ENCODE measurements around the gene HS3ST2. TPM values are rescaled to one million over a fixed set of nuclear protein-coding genes. Genes with fewer than 3 reads are reported as not detected.

HS3ST2 gene
- total RNA-seq, 6 experiments from 2014 or later: not detected

DNA sequence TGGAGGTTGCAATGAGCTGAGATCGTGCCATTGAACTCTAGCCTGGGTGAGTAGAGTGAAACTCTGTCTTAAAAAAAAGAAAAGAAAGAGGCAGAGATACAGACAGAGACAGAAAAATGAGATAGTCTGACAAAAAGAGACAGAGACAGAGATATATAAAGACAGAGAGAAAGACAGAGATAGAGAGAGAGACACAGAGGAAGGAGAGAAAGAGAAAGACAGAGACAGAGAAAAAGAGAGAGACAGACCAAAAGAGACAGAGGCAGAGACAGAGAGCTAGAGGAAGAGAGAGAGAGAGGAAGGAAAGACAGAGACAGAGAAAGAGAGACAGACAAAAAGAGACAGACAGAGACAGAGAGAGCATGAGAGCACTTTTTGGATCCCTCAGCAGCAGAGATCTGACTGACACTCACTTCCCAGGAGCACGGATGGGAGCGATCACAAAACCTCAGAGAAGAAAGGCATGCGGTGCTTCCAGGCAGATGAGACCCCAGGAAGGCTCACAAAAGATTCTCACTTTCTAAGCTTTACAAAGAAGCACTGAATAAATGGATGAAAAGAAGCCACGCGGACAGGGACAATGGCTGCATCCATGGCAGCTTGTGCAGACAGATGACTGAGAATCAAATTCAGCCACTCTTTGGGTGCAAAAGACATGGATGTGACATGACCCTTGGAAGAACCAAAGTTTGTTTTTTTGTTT, 38.6 kb upstream of the HS3ST2 start:
- Mint-ChIP-seq H3K36me3 (ENCODE audit: low read depth) (no peaks in the 10 kb centered on the region), H3K27ac (no peak overlapping the region), H3K4me3 (no peak overlapping the region), H3K4me1 (ENCODE audit: low read depth) (no peaks in the 10 kb centered on the region), H3K9me3 (no peaks in the 10 kb centered on the region), H3K27me3 (ENCODE audit: insufficient read depth) (peaks cover 9% of the 10 kb centered on the region)
- TF ChIP-seq, protein P1, sequence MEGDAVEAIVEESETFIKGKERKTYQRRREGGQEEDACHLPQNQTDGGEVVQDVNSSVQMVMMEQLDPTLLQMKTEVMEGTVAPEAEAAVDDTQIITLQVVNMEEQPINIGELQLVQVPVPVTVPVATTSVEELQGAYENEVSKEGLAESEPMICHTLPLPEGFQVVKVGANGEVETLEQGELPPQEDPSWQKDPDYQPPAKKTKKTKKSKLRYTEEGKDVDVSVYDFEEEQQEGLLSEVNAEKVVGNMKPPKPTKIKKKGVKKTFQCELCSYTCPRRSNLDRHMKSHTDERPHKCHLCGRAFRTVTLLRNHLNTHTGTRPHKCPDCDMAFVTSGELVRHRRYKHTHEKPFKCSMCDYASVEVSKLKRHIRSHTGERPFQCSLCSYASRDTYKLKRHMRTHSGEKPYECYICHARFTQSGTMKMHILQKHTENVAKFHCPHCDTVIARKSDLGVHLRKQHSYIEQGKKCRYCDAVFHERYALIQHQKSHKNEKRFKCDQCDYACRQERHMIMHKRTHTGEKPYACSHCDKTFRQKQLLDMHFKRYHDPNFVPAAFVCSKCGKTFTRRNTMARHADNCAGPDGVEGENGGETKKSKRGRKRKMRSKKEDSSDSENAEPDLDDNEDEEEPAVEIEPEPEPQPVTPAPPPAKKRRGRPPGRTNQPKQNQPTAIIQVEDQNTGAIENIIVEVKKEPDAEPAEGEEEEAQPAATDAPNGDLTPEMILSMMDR (IDR thresholded peaks at IDR 0.05): no peak
- no peak for DNase-seq

DNA sequence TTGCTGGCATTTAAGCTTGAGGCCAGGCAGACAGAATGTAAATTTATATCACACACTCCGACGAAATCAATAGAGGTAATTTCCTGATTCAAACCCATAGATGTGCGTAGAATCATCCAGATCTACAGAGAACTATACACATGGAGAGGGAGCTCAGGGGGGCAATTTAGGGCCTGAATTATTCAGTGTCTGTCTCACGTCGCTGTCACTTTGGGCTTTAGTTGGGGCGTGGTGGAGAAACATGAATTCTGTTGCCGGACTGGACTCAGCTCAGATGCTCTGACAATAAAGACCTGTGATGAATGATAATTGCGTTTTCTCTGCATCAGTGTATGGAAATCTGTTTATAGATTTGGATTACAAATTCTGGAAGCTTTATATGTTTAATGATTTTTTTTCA, 32.5 kb upstream of the HS3ST2 start:
- Mint-ChIP-seq H3K27me3 (ENCODE audit: insufficient read depth) (peaks cover 11% of the 10 kb centered on the region), H3K4me3 (no peak overlapping the region), H3K9me3 (no peaks in the 10 kb centered on the region), H3K4me1 (ENCODE audit: low read depth) (peaks cover 7% of the 10 kb centered on the region), H3K36me3 (ENCODE audit: low read depth) (peaks cover 7% of the 10 kb centered on the region), H3K27ac (no peak overlapping the region)
- no peak for DNase-seq
- TF ChIP-seq, protein P1 (IDR thresholded peaks at IDR 0.05): no peak

DNA sequence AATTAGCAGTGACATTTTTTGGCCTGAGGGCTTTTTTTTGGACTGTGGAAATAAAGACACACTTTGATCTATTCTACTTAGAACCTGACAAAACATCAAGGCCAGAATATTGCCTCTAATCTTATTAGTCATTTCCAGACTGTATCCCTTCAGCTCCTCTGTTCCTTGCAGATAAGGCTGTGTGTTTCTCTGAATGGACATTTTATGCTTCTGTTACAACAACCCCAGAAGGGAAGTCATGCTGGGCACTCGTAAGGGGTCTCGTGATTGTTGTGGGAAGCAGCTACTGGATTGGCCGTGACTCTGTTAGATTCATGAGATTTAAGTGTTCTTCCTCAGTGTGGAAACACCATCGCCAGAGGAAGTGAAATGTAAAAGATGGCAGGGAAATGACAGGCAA, 31.6 kb upstream of the HS3ST2 start:
- peaks cover 7% of the 10 kb centered on the region for H3K36me3 Mint-ChIP-seq (ENCODE audit: low read depth)
- no peak overlapping the region for H3K4me3 Mint-ChIP-seq
- TF ChIP-seq, protein P1 (IDR thresholded peaks at IDR 0.05): no peak
- no peak overlapping the region for H3K27ac Mint-ChIP-seq
- H3K27me3 Mint-ChIP-seq (ENCODE audit: insufficient read depth): peaks cover 11% of the 10 kb centered on the region
- no peak for DNase-seq
- peaks cover 16% of the 10 kb centered on the region for H3K4me1 Mint-ChIP-seq (ENCODE audit: low read depth)
- no peaks in the 10 kb centered on the region for H3K9me3 Mint-ChIP-seq

DNA sequence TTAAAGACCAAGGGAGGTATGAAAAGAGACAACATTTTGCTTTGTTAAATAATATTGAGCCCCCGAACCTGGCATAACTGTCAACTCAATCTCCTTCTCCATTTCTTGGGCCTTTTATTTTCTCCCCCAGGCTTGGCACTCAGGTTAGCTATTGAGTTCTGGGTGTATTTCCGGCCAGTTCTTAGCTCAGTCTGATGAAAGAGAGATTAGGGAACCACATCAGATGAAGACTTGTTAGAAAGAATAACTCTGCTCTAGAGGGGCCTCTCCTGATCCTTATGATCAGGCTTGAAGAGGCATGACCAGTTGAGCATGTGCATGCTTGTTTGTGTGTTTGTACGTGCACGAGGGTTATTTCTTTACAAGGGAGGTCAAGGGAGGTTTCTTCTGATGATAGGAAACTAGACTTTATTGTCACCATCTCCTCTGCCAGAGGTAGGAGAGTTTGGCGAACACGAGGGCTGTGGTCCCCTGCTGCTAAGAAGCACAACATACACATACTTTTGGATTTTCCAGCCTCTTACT, 29.2 kb upstream of the HS3ST2 start:
- TF ChIP-seq, protein P1 (IDR thresholded peaks at IDR 0.05): no peak
- peaks cover 7% of the 10 kb centered on the region for H3K36me3 Mint-ChIP-seq (ENCODE audit: low read depth)
- no peaks in the 10 kb centered on the region for H3K9me3 Mint-ChIP-seq
- H3K27me3 Mint-ChIP-seq (ENCODE audit: insufficient read depth): peaks cover 11% of the 10 kb centered on the region
- H3K4me1 Mint-ChIP-seq (ENCODE audit: low read depth): peaks cover 38% of the 10 kb centered on the region
- no peak overlapping the region for H3K27ac Mint-ChIP-seq
- H3K4me3 Mint-ChIP-seq: no peak overlapping the region
- no peak for DNase-seq

DNA sequence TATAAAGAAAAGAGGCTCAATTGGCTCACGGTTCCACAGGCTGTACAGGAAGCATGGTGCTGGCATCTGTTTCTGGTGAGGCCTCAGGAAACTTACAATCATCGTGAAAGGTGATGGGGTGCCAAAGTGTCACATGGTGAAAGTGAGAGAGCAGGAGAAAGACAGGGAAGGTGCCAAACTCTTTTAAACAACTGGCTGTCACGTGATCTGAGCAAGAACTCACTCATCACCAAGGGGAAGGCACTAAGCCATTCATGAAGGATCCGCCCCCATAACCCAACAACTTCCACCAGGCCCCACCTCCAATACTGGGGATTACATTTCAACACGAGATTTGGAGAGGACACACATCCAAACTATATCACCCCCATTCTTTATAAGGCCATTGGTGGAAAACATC, 28.4 kb upstream of the HS3ST2 start:
- H3K27me3 Mint-ChIP-seq (ENCODE audit: insufficient read depth): peaks cover 13% of the 10 kb centered on the region
- H3K27ac Mint-ChIP-seq: no peak overlapping the region
- no peaks in the 10 kb centered on the region for H3K9me3 Mint-ChIP-seq
- TF ChIP-seq, protein P1 (IDR thresholded peaks at IDR 0.05): no peak
- no peak for DNase-seq
- peaks cover 7% of the 10 kb centered on the region for H3K36me3 Mint-ChIP-seq (ENCODE audit: low read depth)
- H3K4me3 Mint-ChIP-seq: no peak overlapping the region
- H3K4me1 Mint-ChIP-seq (ENCODE audit: low read depth): peaks cover 46% of the 10 kb centered on the region
